Activated naive CD4-positive, alpha-beta T cell treated with anti-CD3 and anti-CD28 coated beads, Interleukin-2, amount 50 U/mL, for 24 hours (primary cell): ENCODE measurements around the gene NXF2.
"Not testable (repeated sequence)": the region's sequence is repeated elsewhere in the genome, so short reads cannot be mapped to it uniquely, and the experiment has no call there.

Source experiments
- H3K27ac Mint-ChIP-seq: one replicate; pipeline ENCODE4 v1.8.0; 2021; ENCODE audit warnings: mild to moderate bottlenecking, mixed read lengths
- H3K27me3 Mint-ChIP-seq: one replicate; pipeline ENCODE4 v1.8.0; 2021; ENCODE audit warnings: mixed read lengths
- H3K36me3 Mint-ChIP-seq: one replicate; pipeline ENCODE4 v1.8.0; 2021; ENCODE audit warnings: mixed read lengths
- H3K4me1 Mint-ChIP-seq: one replicate; pipeline ENCODE4 v1.8.0; 2021; ENCODE audit warnings: mixed read lengths
- H3K4me3 Mint-ChIP-seq: one replicate; pipeline ENCODE4 v1.8.0; 2021; ENCODE audit warnings: mild to moderate bottlenecking, mixed read lengths
- H3K9me3 Mint-ChIP-seq: one replicate; pipeline ENCODE4 v1.8.0; 2021; ENCODE audit warnings: mixed read lengths

NXF2 gene, protein sequence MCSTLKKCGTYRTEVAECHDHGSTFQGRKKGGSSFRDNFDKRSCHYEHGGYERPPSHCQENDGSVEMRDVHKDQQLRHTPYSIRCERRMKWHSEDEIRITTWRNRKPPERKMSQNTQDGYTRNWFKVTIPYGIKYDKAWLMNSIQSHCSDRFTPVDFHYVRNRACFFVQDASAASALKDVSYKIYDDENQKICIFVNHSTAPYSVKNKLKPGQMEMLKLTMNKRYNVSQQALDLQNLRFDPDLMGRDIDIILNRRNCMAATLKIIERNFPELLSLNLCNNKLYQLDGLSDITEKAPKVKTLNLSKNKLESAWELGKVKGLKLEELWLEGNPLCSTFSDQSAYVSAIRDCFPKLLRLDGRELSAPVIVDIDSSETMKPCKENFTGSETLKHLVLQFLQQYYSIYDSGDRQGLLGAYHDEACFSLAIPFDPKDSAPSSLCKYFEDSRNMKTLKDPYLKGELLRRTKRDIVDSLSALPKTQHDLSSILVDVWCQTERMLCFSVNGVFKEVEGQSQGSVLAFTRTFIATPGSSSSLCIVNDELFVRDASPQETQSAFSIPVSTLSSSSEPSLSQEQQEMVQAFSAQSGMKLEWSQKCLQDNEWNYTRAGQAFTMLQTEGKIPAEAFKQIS

DNA sequence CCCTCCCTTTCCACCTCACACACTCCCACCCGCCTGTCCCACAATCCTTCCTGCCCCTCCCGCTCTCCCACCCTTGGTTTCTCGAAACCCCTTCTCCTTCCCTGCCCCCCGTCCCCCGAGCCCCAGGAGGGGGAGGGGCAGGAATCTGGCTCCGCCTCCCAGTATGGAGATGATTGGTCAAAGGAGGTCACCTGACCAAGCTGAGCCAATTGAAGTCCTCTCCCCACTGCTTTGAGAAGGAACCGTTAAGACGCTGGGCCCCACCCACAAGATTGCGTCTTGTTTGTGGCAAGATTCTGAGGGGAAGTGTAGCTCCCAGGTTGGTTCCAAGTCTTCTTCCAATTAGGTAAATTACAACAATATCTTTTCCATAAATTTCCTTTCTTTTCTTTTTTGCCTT is at the start of gene NXF2:
Gene NXF2 (plus strand): TSS at position 275 of the 400 bp plus-strand sequence. CDS start 59,912 bp downstream, outside the sequence.
- not testable (repeated sequence) for H3K4me1 Mint-ChIP-seq, H3K36me3 Mint-ChIP-seq, H3K9me3 Mint-ChIP-seq, H3K27me3 Mint-ChIP-seq, H3K27ac Mint-ChIP-seq, H3K4me3 Mint-ChIP-seq

DNA sequence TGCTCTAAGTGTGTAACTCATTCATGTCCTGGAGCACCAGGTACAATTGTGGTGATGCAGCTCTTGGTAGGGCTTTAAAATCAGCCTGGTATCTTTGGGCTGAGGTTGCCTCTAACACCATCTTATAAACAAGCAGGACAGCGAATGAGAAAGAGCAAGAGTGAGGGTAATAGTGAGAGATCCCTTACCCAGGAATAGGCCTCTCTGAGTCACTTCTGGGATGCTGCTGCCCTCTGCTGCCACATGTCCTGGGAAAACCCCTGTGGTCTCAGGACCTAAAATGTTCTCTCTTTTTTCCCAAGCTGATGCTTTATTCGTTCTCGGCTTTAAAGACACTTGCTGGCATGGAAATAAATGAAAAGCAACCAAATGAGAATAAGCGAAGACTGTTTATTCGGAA is 39.0 kb upstream of the NXF2 start:
- H3K36me3 Mint-ChIP-seq, H3K4me3 Mint-ChIP-seq, H3K9me3 Mint-ChIP-seq, H3K27ac Mint-ChIP-seq, H3K4me1 Mint-ChIP-seq, H3K27me3 Mint-ChIP-seq: not testable (repeated sequence)

DNA sequence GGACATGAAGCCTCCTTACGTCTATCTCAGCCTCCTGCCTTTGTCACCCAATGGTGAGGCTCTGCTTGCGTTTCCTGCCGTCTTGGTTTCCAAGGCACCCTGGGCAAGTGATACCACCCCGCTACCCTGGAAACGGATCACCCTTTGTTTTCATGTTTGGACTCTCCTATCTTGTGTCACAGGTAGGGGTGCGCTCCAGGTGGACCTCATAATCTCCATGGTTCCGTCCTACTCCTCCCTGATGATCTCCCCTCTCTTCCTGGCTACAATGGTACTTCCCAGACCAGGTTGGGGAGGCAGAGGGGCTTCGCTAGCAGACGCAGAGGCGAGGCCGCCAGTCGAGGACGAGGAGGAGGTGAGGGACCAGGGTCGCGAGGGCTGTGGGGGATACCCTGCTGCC is 32.0 kb upstream of the NXF2 start, which contains the start of gene TCP11X1:
Gene TCP11X1 (plus strand): TSS at position 316 of the 400 bp plus-strand sequence.
- not testable (repeated sequence) for H3K9me3 Mint-ChIP-seq, H3K27me3 Mint-ChIP-seq, H3K36me3 Mint-ChIP-seq, H3K4me3 Mint-ChIP-seq, H3K27ac Mint-ChIP-seq, H3K4me1 Mint-ChIP-seq

DNA sequence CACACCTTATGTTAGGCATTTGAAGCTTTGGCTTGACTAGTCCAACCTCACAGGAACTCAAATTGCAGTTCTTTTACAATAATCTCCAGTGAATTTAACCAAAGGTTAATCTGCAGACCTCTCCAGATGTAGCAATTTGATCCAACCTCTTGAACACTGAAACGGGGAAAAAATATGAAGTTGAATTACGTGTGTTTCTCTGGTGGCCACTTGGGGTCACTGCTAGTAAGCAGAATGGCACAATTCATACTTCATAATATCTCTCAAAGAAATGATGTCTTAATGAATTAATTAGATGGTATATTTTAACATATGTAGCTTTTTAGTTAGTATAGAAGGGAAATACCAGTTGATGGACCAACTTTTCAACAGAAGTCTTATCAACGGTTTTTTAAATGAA is 30.5 kb upstream of the NXF2 start:
- not testable (repeated sequence) for H3K27me3 Mint-ChIP-seq, H3K27ac Mint-ChIP-seq, H3K4me3 Mint-ChIP-seq, H3K9me3 Mint-ChIP-seq, H3K36me3 Mint-ChIP-seq, H3K4me1 Mint-ChIP-seq

DNA sequence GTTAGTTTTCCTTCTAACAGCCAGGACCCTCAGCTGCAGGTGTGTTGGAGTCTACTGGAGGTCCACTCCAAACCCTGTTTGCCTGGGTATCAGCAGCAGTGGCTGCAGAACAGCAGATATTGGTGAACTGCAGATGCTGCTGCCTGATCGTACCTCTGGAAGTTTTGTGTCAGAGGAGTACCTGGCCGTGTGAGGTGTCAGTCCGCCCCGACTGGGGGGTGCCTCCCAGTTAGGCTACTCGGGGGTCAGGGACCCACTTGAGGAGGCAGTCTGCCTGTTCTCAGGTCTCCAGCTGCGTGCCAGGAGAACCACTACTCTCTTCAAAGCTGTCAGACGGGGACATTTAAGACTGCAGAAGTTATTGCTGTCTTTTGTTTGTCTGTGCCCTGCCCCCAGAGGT is 11.3 kb upstream of the NXF2 start:
- not testable (repeated sequence) for H3K9me3 Mint-ChIP-seq, H3K4me1 Mint-ChIP-seq, H3K4me3 Mint-ChIP-seq, H3K36me3 Mint-ChIP-seq, H3K27ac Mint-ChIP-seq, H3K27me3 Mint-ChIP-seq

DNA sequence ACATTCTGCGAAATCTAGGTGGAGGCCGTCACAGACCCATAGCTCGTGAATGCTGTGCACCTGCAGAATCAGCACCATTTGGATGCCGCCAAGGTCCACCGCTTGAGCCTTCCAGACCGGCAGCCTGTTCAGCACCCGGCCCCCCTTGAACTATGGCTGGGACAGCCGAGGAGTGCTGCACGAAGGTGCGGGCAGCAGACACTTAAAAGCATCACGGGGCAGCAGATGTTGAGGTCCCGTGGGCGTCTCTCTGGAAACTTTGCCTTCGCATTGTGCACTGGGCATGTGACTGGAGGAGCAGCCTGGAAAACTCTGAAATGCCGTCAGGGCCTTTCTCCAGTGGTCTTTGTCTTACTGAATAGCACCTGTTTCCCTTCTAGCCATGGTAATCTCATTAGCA is 6.7 kb upstream of the NXF2 start:
- H3K4me1 Mint-ChIP-seq, H3K36me3 Mint-ChIP-seq, H3K27me3 Mint-ChIP-seq, H3K9me3 Mint-ChIP-seq, H3K4me3 Mint-ChIP-seq, H3K27ac Mint-ChIP-seq: not testable (repeated sequence)

DNA sequence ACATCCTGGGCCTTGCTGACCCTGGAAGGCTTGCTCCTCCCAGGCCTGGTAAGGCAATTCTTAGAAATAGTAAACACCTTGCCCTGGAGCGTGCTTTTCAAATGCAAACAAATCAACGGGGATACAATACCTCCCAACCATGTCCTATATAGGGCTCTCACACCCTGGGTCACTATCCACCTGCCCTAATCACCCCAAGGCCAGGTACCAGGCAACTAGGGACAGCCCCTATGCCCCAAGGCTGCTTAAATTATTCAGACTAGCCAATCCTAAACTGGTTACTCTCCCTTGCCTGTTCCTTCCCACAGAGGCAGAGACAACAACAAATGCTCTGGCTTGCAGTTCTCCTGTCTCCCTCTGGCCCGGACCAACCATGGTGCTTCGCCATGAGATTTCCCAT is 25.3 kb downstream of the NXF2 start:
- not testable (repeated sequence) for H3K9me3 Mint-ChIP-seq, H3K4me3 Mint-ChIP-seq, H3K36me3 Mint-ChIP-seq, H3K4me1 Mint-ChIP-seq, H3K27ac Mint-ChIP-seq, H3K27me3 Mint-ChIP-seq

DNA sequence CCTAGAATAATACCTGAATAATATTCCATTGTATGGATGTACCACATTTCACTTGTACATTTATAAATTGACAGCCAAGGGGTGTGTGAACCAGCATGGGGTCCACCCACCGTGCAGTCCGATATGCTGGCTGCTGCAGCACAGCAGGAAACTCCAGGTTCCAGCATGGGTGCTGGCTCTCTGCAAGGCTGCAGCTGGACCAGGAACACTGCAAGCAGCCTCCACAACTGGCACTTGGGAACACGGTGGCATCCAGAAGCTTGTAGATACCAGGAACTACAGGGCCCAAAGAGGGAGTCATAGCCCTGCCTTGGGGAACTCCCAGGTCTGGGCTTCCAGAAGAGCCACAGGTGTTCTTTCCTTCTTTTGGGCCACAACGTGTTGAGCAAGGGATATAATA is 91.2 kb downstream of the NXF2 start:
- H3K4me1 Mint-ChIP-seq: no peaks in the 10 kb centered on the region
- no peaks in the 10 kb centered on the region for H3K27me3 Mint-ChIP-seq
- H3K4me3 Mint-ChIP-seq: no peak overlapping the region
- H3K9me3 Mint-ChIP-seq: no peaks in the 10 kb centered on the region
- H3K27ac Mint-ChIP-seq: no peak overlapping the region
- no peaks in the 10 kb centered on the region for H3K36me3 Mint-ChIP-seq

DNA sequence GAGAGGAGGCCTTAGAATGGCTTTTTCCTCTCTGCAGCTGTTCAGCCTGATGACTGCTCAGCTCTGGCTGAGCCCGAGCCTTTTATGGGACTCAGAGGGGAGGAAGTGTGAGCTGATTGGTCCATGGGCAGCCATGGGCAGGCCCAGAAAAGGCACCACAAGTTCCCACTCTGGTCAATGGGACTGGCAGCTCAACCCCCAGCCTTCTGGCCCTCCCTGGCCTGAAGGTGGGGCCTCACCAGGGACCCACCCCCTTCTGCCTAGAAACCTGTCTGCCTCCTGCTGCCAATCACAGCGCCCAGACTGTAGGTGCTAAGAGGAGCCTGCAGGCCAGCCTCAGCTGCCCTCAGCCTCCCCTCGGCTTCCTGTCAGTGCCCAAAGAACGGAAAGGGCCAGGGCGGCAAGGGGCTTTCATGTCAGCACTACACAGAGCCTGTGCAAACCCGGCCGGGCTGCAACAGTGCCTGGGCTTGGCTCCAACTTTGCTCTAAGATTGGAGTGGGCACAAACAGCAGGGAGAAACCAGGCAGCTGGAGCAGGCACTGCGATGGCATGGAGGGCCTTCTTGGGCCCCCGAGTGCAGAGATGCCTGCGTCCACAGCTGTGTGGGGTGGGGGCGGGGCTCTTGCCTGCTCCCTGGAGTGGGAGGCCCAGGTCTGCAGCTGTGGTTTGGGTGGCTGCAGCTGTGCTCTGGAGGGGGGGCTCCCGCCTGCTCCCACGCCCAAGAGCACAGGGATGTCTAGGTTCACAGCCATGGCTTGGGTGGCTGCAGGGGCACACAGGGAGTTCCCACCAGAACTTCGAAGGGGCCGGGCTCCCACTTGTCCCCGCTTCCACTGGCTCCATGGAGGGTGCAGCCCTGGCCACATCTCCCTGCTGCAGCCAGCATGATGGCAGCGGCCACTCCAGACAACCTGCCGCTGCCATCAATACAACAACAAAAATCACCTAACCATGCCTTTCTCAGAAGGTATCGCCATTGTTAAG is 92.6 kb downstream of the NXF2 start:
- Mint-ChIP-seq H3K36me3 (no peaks in the 10 kb centered on the region), H3K4me1 (no peaks in the 10 kb centered on the region), H3K4me3 (no peak overlapping the region), H3K9me3 (no peaks in the 10 kb centered on the region), H3K27ac (no peak overlapping the region), H3K27me3 (no peaks in the 10 kb centered on the region)

DNA sequence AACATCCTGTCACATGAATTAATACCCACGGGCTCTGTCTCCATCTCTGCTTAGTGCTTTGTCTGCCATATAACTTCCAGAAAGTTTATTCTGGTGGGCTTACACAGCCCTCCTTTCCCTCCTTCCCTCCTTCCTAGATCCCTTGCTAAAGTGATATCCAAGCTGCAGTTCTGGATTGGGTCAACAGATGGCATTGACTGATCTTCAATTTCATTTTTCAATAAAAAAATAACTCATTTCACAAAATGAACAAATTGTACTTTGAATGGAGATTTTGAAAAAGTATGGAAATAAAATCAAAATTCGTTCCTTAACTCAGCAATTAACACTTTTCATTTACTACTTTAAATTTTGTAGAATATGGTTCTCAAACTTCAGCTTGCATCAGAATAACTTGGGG is 94.9 kb downstream of the NXF2 start:
- Mint-ChIP-seq H3K36me3 (no peaks in the 10 kb centered on the region), H3K9me3 (no peaks in the 10 kb centered on the region), H3K4me1 (no peaks in the 10 kb centered on the region), H3K27ac (no peak overlapping the region), H3K27me3 (peaks cover 2% of the 10 kb centered on the region), H3K4me3 (no peak overlapping the region)

DNA sequence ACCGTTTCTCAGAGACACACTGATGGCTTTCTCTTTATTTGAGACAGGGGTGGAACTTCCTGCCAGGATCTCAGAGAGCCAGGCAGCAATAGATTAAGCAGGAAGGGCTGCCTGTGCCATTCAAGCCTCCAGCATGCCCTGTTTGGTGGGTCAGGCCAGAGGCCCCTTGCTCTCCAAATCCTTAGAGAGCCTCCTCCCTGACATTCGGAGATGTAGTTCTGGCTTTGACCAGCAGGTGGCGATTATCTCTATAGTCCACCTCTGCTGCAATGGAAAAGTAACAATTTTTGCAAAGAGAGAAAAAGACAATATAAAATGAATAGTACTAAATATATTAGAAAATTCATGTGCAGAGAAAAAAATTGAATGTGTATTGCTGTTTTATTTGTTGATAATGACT is 98.9 kb downstream of the NXF2 start:
- H3K27me3 Mint-ChIP-seq: peaks cover 2% of the 10 kb centered on the region
- no peak overlapping the region for H3K4me3 Mint-ChIP-seq
- no peaks in the 10 kb centered on the region for H3K36me3 Mint-ChIP-seq
- no peak overlapping the region for H3K27ac Mint-ChIP-seq
- H3K9me3 Mint-ChIP-seq: no peaks in the 10 kb centered on the region
- no peaks in the 10 kb centered on the region for H3K4me1 Mint-ChIP-seq
